A549 (cell line): ENCODE data around the gene AKAP17A. TPM values are rescaled to one million over a fixed set of nuclear protein-coding genes. Genes with fewer than 3 reads are reported as not detected.

Experiments
- ATAC-seq, 2 experiments: fragments of 200-7000 bp in 1 of 2; fragments of >200 bp in 1 of 2; cut with Nextera tagmentation in 1 of 2; cut with Tn5 transposase in 1 of 2; 3 replicates each; pipeline versions ENCODE4 v1.8.0 to v1.9.1; 2018 to 2020; ENCODE audit warnings: mild to moderate bottlenecking in 1 of 2, moderate library complexity in 1 of 2
- CTCF ChIA-PET: fragments of 300-600 bp; sonication (Branson Sonifier 250); formaldehyde crosslinking; extraction: SDS; loops from one replicate; lab custom pipeline; 2021; ENCODE audit warnings: antibody characterized with exemption, inconsistent platforms; lab: Yijun Ruan, JAX
- POLR2A ChIA-PET: fragments of 350-600 bp; formaldehyde crosslinking; extraction: SDS; loops from one replicate; lab custom pipeline; 2021; ENCODE audit warnings: antibody characterized with exemption, inconsistent platforms; lab: Yijun Ruan, JAX
- DNase-seq, 2 experiments: peaks; one replicate each; pipeline versions ENCODE4 v3.0.0 to v3.0.0-alpha.2; 2011 to 2016; ENCODE audit warnings: low read depth in 1 of 2, low spot score in 1 of 2
- FAIRE-seq: peaks from 2 replicates; lab custom pipeline; 2011; peaks lifted over from hg19 to GRCh38; lab: Jason Lieb, UNC
- H3K27ac ChIP-seq, 2 experiments: fragments of >200 bp; sonication (Bioruptor Twin); formaldehyde crosslinking; 3 replicates each; pipeline ENCODE4 v1.5.1; 2016 to 2017
- H3K4me1 ChIP-seq: fragments of >200 bp; sonication (Bioruptor Twin); formaldehyde crosslinking; 3 replicates; pipeline ENCODE4 v1.6.1; 2016
- H3K4me2 ChIP-seq: fragments of >200 bp; sonication (Bioruptor Twin); formaldehyde crosslinking; 3 replicates; pipeline ENCODE4 v1.6.1; 2016
- H3K4me3 ChIP-seq: fragments of >200 bp; sonication (Bioruptor Twin); formaldehyde crosslinking; 3 replicates; pipeline ENCODE4 v1.5.1; 2016
- H3K9me3 ChIP-seq: fragments of >200 bp; sonication (Bioruptor Twin); formaldehyde crosslinking; 3 replicates; pipeline ENCODE4 v1.6.1; 2016
- BHLHE40 ChIP-seq: IDR thresholded peaks from 2 replicates; pipeline ENCODE4 v1.6.1; 2012; ENCODE audit warnings: low read depth, low read length, inconsistent platforms
- CBX2 ChIP-seq: fragments of 200-600 bp; sonication (generic); IDR thresholded peaks from 2 replicates; pipeline ENCODE4 v1.6.1; 2016; ENCODE audit warnings: low read depth, mild to moderate bottlenecking, borderline replicate concordance
- CBX8 ChIP-seq: fragments of 200-600 bp; sonication (generic); IDR thresholded peaks from 2 replicates; pipeline ENCODE4 v1.6.1; 2016
- CEBPB ChIP-seq, 2 experiments: fragments of >200 bp in 1 of 2; sonication (Bioruptor Twin) in 1 of 2; formaldehyde crosslinking in 1 of 2; IDR thresholded peaks; 2 replicates each; pipeline ENCODE4 v1.6.1; 2012 to 2016
- CHD2 ChIP-seq: fragments of 150-350 bp; IDR thresholded peaks from 2 replicates; pipeline ENCODE4 v1.6.1; 2014; ENCODE audit warnings: low read length; ENCODE audit not compliant: partially characterized antibody
- EHF ChIP-seq: fragments of 250-450 bp; sonication (Bioruptor Pico); IDR thresholded peaks from 2 replicates; pipeline ENCODE4 v1.5.0; 2020; ENCODE audit warnings: mild to moderate bottlenecking
- EHMT2 ChIP-seq: fragments of 200-600 bp; sonication (generic); IDR thresholded peaks from 2 replicates; pipeline ENCODE4 v1.6.1; 2016; ENCODE audit warnings: antibody characterized with exemption, low read depth, mild to moderate bottlenecking, moderate library complexity
- FOXS1 ChIP-seq: fragments of 250-450 bp; sonication (Bioruptor Pico); IDR thresholded peaks from 2 replicates; pipeline ENCODE4 v1.5.0; 2020; ENCODE audit warnings: mild to moderate bottlenecking, moderate library complexity
- GATA3 ChIP-seq: IDR thresholded peaks from 2 replicates; pipeline ENCODE4 v1.6.1; 2012; ENCODE audit warnings: borderline replicate concordance
- HDAC2 ChIP-seq: fragments of 200-600 bp; sonication (generic); IDR thresholded peaks from 2 replicates; pipeline ENCODE4 v1.6.1; 2016
- HOXA7 ChIP-seq: fragments of 250-450 bp; sonication (Bioruptor Pico); IDR thresholded peaks from 2 replicates; pipeline ENCODE4 v1.5.0; 2020; ENCODE audit warnings: mild to moderate bottlenecking, moderate library complexity
- HOXB13 ChIP-seq: fragments of 250-450 bp; sonication (Bioruptor Pico); IDR thresholded peaks from 2 replicates; pipeline ENCODE4 v1.5.0; 2020; ENCODE audit warnings: low read depth, mild to moderate bottlenecking, moderate library complexity
- MYC ChIP-seq: IDR thresholded peaks from 2 replicates; pipeline ENCODE4 v1.6.1; 2012; ENCODE audit warnings: mild to moderate bottlenecking, inconsistent platforms, low read length, improper control_type of control experiment, borderline replicate concordance
- NFE2L2 ChIP-seq: fragments of 150-350 bp; conservative IDR thresholded peaks from 2 replicates; pipeline ENCODE4 v1.6.1; 2014; ENCODE audit warnings: low read length
- NR3C1 ChIP-seq: fragments of >200 bp; sonication (Bioruptor Twin); formaldehyde crosslinking; IDR thresholded peaks from 3 replicates; pipeline ENCODE4 v1.6.1; 2017
- POLR2AphosphoS2 ChIP-seq: conservative IDR thresholded peaks from 2 replicates; pipeline ENCODE4 v1.6.1; 2012; ENCODE audit warnings: low read length, improper control_type of control experiment, inconsistent platforms
- RAD21 ChIP-seq, 2 experiments: fragments of >200 bp in 1 of 2; sonication (Bioruptor Twin) in 1 of 2; formaldehyde crosslinking in 1 of 2; IDR thresholded peaks in 1 of 2; conservative IDR thresholded peaks in 1 of 2; 2 replicates in 1 of 2; 3 replicates in 1 of 2; pipeline ENCODE4 v1.6.1; 2012 to 2018; ENCODE audit warnings: inconsistent platforms in 1 of 2
- RCOR1 ChIP-seq: fragments of 150-350 bp; IDR thresholded peaks from 2 replicates; pipeline ENCODE4 v1.6.1; 2014; ENCODE audit warnings: antibody characterized with exemption, low read length, low read depth
- RFX5 ChIP-seq: fragments of 450-650 bp; IDR thresholded peaks from 2 replicates; pipeline ENCODE4 v1.7.1; 2014; ENCODE audit warnings: antibody characterized with exemption, mild to moderate bottlenecking, moderate library complexity
- SREBF2 ChIP-seq: fragments of 450-650 bp; IDR thresholded peaks from 2 replicates; pipeline ENCODE4 v1.6.1; 2014; ENCODE audit warnings: mild to moderate bottlenecking, moderate library complexity
- TP53 ChIP-seq: fragments of 250-450 bp; sonication (Bioruptor Pico); IDR thresholded peaks from 2 replicates; pipeline ENCODE4 v1.5.0; 2021; ENCODE audit warnings: mild to moderate bottlenecking, moderate library complexity
- ZFP36 ChIP-seq: fragments of 450-650 bp; IDR thresholded peaks from 2 replicates; pipeline ENCODE4 v1.6.1; 2014; ENCODE audit warnings: borderline replicate concordance; ENCODE audit not compliant: partially characterized antibody
- ZNF302 ChIP-seq: fragments of 250-450 bp; sonication (Bioruptor Pico); IDR thresholded peaks from 2 replicates; pipeline ENCODE4 v1.9.0; 2021; ENCODE audit warnings: inconsistent platforms, mild to moderate bottlenecking, moderate library complexity
- WGBS: methylation state at CpG from one replicate; pipeline ENCODE4 v1.1.6; 2017; ENCODE audit errors: missing lambda C conversion rate; 5-methylcytosine and 5-hydroxymethylcytosine counted together
- polyA plus RNA-seq, 4 experiments: library from polyadenylated mRNA; depleted of rRNA in 3 of 4; stranded (reverse); fragments of >200 nt; fragmentation: RNase III in 1 of 4; extraction: RNeasy Plus Mini Kit Qiagen cat#74134 plus additional on column Dnase treatment in 1 of 4; gene quantifications; 2 replicates in 3 of 4; 3 replicates in 1 of 4; pipeline ENCODE4 v1.2.3, GENCODE V29; 2011 to 2017
- TF ChIP-seq, protein P1 (sequence below): fragments of >200 bp; sonication (Bioruptor Twin); formaldehyde crosslinking; IDR thresholded peaks from 3 replicates; pipeline ENCODE4 v1.6.1; 2016
- TF ChIP-seq, protein P2 (sequence below): fragments of 250-450 bp; sonication (Bioruptor Pico); IDR thresholded peaks from 2 replicates; pipeline ENCODE4 v1.5.0; 2021; ENCODE audit warnings: mild to moderate bottlenecking, moderate library complexity, borderline replicate concordance
- TF ChIP-seq, protein P3 (sequence below): fragments of 200-600 bp; sonication (generic); IDR thresholded peaks from 2 replicates; pipeline ENCODE4 v1.6.1; 2016; ENCODE audit warnings: antibody characterized with exemption, mild to moderate bottlenecking, moderate library complexity

AKAP17A gene
- polyA plus RNA-seq, 2 of the 4 experiments (the other 2 are of a cell fraction) = 24.9 to 32.9 TPM

- Histone ChIP-seq H3K4me3 (peak overlapping the region; percentile 99), H3K9me3 (no peaks in the 10 kb centered on the region), H3K4me1 (peaks cover 10% of the 10 kb centered on the region; the same call in 2 of the 3 replicates), H3K27ac (peak overlapping the region; percentile 99), H3K4me2 (peak overlapping the region; percentile 80)
- no peak for FAIRE-seq
- TF ChIP-seq CBX2 = no peak
- TF ChIP-seq RCOR1 = no peak
- no peak for TF ChIP-seq CEBPB (IDR thresholded peaks at IDR 0.05)
- TF ChIP-seq, protein P1, sequence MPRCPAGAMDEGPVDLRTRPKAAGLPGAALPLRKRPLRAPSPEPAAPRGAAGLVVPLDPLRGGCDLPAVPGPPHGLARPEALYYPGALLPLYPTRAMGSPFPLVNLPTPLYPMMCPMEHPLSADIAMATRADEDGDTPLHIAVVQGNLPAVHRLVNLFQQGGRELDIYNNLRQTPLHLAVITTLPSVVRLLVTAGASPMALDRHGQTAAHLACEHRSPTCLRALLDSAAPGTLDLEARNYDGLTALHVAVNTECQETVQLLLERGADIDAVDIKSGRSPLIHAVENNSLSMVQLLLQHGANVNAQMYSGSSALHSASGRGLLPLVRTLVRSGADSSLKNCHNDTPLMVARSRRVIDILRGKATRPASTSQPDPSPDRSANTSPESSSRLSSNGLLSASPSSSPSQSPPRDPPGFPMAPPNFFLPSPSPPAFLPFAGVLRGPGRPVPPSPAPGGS = no peak
- TF ChIP-seq HOXB13 = no peak
- no peak for TF ChIP-seq BHLHE40
- TF ChIP-seq, protein P2, sequence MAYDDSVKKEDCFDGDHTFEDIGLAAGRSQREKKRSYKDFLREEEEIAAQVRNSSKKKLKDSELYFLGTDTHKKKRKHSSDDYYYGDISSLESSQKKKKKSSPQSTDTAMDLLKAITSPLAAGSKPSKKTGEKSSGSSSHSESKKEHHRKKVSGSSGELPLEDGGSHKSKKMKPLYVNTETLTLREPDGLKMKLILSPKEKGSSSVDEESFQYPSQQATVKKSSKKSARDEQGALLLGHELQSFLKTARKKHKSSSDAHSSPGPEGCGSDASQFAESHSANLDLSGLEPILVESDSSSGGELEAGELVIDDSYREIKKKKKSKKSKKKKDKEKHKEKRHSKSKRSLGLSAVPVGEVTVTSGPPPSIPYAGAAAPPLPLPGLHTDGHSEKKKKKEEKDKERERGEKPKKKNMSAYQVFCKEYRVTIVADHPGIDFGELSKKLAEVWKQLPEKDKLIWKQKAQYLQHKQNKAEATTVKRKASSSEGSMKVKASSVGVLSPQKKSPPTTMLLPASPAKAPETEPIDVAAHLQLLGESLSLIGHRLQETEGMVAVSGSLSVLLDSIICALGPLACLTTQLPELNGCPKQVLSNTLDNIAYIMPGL = no peak
- no peak for TF ChIP-seq ZNF302 (CRISPR knock-in tag)
- TF ChIP-seq HDAC2 = no peak
- TF ChIP-seq EHF = no peak
- TF ChIP-seq FOXS1 (CRISPR knock-in tag) = no peak
- TF ChIP-seq SREBF2 = no peak
- TF ChIP-seq CHD2 = no peak
- TF ChIP-seq, protein P3, sequence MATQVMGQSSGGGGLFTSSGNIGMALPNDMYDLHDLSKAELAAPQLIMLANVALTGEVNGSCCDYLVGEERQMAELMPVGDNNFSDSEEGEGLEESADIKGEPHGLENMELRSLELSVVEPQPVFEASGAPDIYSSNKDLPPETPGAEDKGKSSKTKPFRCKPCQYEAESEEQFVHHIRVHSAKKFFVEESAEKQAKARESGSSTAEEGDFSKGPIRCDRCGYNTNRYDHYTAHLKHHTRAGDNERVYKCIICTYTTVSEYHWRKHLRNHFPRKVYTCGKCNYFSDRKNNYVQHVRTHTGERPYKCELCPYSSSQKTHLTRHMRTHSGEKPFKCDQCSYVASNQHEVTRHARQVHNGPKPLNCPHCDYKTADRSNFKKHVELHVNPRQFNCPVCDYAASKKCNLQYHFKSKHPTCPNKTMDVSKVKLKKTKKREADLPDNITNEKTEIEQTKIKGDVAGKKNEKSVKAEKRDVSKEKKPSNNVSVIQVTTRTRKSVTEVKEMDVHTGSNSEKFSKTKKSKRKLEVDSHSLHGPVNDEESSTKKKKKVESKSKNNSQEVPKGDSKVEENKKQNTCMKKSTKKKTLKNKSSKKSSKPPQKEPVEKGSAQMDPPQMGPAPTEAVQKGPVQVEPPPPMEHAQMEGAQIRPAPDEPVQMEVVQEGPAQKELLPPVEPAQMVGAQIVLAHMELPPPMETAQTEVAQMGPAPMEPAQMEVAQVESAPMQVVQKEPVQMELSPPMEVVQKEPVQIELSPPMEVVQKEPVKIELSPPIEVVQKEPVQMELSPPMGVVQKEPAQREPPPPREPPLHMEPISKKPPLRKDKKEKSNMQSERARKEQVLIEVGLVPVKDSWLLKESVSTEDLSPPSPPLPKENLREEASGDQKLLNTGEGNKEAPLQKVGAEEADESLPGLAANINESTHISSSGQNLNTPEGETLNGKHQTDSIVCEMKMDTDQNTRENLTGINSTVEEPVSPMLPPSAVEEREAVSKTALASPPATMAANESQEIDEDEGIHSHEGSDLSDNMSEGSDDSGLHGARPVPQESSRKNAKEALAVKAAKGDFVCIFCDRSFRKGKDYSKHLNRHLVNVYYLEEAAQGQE = no peak
- no peak for TF ChIP-seq POLR2AphosphoS2
- no peak for TF ChIP-seq GATA3
- peak; percentile 37 to 45; a peak in 4 of 6 replicates for ATAC-seq
- ChIA-PET POLR2A (no interaction called here), CTCF (no interaction called here)
- WGBS = 0% methylated on average over 21 of the region's 35 CpGs
- no peak for DNase-seq
These were observed 562 bp downstream of the AKAP17A start for GRCh38 chrX:1591863-1592469.

DNA sequence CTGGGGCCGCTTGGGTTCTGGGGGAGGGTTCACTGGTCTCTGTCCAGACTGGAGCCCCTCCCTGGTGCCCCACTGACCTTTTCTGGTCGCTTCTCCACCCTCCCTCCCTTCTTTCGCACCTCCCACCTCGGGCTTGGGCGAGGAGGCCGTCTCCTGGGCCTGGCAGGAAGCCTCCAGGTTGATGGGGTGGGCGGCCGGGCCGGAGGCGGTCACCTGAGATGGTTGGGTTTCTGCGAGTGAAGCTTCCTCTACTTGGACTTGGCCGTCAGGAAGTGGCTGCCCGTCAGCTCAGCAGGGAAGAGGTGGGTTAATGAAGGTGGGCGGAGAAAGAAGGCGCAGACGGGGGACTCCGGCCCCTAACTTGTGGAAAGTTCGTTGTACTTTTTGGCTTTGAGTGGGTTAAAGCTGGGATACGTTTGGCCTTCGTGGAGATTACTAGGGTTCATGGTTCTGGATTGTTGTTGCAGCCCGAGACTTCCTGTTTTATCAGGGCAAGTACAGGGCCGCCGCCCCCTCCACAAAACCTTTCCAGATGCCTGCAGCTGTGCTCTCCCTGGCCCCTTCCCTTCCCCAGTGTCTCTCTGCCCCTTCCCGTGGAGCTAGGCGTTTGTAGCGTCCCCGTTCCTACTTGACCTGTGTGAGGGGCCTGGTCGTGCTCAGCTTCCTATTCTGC is 1.2 kb downstream of the AKAP17A start:
- H3K4me2 ChIP-seq = peak overlapping the region; percentile 80
- no peaks in the 10 kb centered on the region for H3K9me3 ChIP-seq
- TF ChIP-seq CBX8 = no peak
- no peak for TF ChIP-seq RFX5
- TF ChIP-seq EHMT2 = no peak
- TF ChIP-seq RAD21 (conservative IDR thresholded peaks at IDR 0.05 in 1 of 2, IDR thresholded peaks at IDR 0.05 in 1 of 2) = no peak
- no peak for TF ChIP-seq MYC
- TF ChIP-seq, protein P1 = no peak
- no peak for TF ChIP-seq BHLHE40
- no peak for TF ChIP-seq EHF
- TF ChIP-seq TP53 (CRISPR knock-in tag) = no peak
- TF ChIP-seq NFE2L2 = no peak
- TF ChIP-seq GATA3 = no peak
- no peak for TF ChIP-seq FOXS1 (CRISPR knock-in tag)
- no peak for TF ChIP-seq ZFP36
- TF ChIP-seq, protein P2 = no peak
- TF ChIP-seq HDAC2 = no peak
- TF ChIP-seq NR3C1 = no peak
- TF ChIP-seq HOXA7 (CRISPR knock-in tag) = no peak
- TF ChIP-seq, all 56 proteins: peak for 0
- FAIRE-seq (no peak), DNase-seq (no peak), ATAC-seq (peak in 1 of 2 experiments; percentile 46; a peak in 3 of 6 replicates)
- WGBS = 15% methylated on average over 28 of the region's 28 CpGs
- CTCF ChIA-PET = no interaction called here
- POLR2A ChIA-PET = no interaction called here
- peaks cover 6% of the 10 kb centered on the region; the same call in 1 of the 3 replicates for H3K4me1 ChIP-seq
- H3K4me3 ChIP-seq = peak overlapping the region; percentile 99
- H3K27ac ChIP-seq = peak overlapping the region; percentile 99
